Kidney epithelial cell (primary cell): Measurements from ENCODE around the gene VAV2. TPM values are rescaled to one million over a fixed set of nuclear protein-coding genes. Genes with fewer than 3 reads are reported as not detected.

Experiments used
- DNase-seq: peaks from one replicate; pipeline ENCODE4 v3.0.0-alpha.2; 2010; ENCODE audit warnings: low read depth
- H3K27me3 ChIP-seq: 2 replicates; pipeline ENCODE4 v1.6.0; 2011; ENCODE audit warnings: low read length; ENCODE audit not compliant: control insufficient read depth, insufficient read depth
- H3K36me3 ChIP-seq: 2 replicates; pipeline ENCODE4 v1.5.1; 2011; ENCODE audit warnings: low read length; ENCODE audit not compliant: control insufficient read depth, insufficient read depth
- H3K4me3 ChIP-seq: 2 replicates; pipeline ENCODE4 v1.5.1; 2011; ENCODE audit warnings: low read depth, mild to moderate bottlenecking, control low read depth, low read length
- CTCF ChIP-seq: IDR thresholded peaks from 2 replicates; pipeline ENCODE4 v1.5.1; 2011; ENCODE audit warnings: mild to moderate bottlenecking, moderate library complexity, low read length, control low read depth, inconsistent platforms; ENCODE audit not compliant: insufficient read depth, poor library complexity, severe bottlenecking
- total RNA-seq: library from RNA; depleted of rRNA; stranded (reverse); fragments of >200 nt; gene quantifications from 2 replicates; pipeline ENCODE4 v1.2.3, GENCODE V29; 2015

Gene VAV2
- total RNA-seq, 1 donor from 2014 or later: 37.8 TPM

DNA sequence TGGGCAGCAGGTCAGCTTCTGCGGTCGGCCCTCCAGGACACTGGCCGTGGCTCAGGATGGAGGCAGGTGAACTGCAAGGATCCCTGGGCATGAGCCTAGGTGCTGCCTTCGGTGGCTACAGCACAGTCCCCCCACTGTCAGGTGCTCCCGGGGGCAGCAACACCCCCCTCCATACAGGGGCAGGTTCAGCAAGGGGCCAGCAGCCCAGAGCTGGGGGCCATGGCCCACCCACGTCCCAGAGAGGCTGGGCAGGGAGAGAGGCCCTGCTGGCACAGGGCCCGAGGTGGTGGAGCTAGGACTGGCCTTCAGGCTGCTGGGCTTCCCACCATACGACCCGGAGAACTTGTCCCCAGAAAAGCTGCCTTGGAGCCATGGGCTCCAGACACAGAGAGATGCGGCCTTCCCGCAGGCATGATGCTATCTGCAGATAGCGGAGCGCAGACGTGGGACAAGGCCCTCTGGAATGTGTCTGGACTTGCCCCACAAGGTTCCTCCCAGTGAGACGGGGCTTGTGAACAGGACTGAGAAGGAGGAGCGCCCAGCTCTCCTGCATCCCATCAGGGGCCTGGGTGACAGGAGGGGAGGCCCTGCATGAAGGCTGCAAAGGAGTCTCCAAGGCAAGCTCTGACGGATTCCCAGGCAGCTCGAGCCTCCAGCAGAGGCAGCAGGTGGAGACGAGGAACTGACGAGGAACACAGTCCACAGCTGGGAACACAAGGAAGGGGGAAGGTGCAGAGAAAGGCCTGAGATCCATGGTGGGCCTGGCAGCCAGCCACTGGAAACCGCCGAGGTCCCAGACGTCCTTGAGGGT lies 111.1 kb downstream of the VAV2 start:
- H3K27me3 ChIP-seq: no peaks in the 10 kb centered on the region
- H3K36me3 ChIP-seq: no peaks in the 10 kb centered on the region
- no peak overlapping the region for H3K4me3 ChIP-seq
- no peak for TF ChIP-seq CTCF
- DNase-seq: no peak

DNA sequence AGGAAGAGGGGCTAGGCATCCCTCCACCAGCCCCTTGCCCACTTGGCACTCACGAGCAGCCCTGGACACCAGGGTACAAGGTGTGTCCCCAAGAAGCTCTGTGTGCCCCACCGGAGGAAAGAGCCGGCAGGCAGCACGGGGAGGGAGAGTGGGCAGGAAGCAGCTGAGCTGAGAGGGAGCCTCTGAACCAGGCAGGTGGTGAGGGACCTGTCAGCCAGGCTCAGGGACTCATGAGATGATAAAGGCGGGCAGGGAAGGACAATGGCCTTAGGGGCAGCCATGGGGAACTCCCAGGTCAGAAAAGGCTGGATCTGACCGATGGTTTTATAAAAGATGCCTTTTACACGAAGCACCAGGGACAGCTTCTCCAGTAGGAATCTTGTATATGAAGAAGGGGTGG lies 112.0 kb downstream of the VAV2 start:
- H3K4me3 ChIP-seq: no peak overlapping the region
- TF ChIP-seq CTCF: no peak
- no peaks in the 10 kb centered on the region for H3K27me3 ChIP-seq
- no peaks in the 10 kb centered on the region for H3K36me3 ChIP-seq
- DNase-seq: no peak

DNA sequence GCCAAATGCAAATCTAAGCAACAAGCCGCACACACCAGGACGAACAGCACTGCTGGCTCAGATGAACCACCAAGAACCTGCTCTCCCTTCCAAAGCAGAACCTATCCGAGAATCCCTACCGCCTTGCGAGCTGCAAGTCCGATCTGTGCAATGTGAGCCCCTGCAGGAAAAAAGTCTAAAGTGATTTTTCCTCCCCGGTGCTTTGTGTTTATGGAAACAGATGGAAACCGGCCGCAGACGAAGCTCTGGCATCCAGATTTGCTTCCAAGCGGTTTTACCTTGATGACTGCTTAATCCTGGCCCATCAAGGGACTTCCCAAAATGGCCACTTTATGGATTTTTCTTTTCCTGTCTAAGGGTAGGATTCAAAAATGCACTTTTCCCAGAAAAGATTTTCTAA lies 112.5 kb downstream of the VAV2 start:
- Histone ChIP-seq H3K27me3 (no peaks in the 10 kb centered on the region), H3K4me3 (no peak overlapping the region), H3K36me3 (no peaks in the 10 kb centered on the region)
- no peak for DNase-seq
- no peak for TF ChIP-seq CTCF

DNA sequence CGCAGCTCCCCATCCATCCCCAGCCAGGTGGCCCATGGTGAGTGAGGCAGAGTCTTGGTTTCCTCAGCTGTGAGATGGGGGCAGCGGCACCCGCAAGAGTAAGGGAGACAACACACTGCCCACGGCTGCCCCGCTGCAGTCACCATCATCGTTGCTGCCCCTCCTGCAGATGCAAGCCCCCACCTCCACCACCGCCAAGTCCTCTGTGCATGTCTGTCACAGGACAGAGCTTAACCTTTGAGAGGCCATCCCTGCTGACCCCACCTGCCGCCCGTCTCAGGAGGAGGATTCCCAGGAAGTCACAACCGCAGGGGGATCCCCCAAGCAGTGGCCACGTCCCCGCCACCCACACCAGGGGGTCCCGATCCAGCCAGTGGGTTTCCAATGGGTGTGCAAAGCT lies 113.7 kb downstream of the VAV2 start:
- no peak for TF ChIP-seq CTCF
- Histone ChIP-seq H3K27me3 (no peaks in the 10 kb centered on the region), H3K36me3 (no peaks in the 10 kb centered on the region), H3K4me3 (no peak overlapping the region)
- no peak for DNase-seq

DNA sequence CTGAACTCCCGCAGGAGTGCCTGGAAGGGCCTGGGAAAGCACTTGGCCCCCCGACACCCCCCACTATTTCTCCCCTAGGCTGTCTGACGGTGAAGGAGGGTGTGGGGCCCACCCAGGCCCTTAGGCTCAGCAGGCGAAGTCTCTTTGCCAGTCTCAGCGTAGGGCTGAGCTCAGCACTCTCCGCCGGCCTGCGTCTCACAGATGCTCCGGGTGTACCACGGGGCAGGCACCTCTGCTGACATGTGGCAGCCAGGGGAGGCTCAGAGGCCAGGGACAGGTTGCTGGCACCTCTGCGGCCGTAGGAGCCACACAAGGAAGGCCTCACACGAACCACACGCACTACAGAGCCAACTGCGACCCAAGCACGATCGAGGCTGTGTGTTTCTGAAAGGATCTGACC lies 114.2 kb downstream of the VAV2 start:
- TF ChIP-seq CTCF: no peak
- Histone ChIP-seq H3K27me3 (no peaks in the 10 kb centered on the region), H3K36me3 (no peaks in the 10 kb centered on the region), H3K4me3 (no peak overlapping the region)
- DNase-seq: no peak

DNA sequence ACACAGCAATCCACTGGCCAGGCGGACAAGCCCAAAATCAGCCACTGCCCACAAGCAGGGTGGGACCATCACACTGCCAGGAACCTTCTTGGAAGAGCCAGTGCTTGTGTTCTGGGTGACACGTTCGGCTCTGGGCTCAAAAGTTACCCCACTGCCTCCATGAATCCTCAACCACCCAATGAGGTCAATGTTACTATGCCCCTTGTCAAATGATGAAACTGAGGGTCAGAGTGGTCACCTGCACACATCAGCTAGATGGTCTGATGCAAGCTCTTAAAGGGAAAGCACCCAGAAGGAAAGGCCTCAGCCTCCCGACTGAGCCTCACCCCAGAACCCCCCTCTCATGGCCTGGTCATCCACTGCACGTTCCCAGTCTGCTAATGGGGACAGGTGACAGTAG lies 114.8 kb downstream of the VAV2 start:
- no peak overlapping the region for H3K4me3 ChIP-seq
- no peaks in the 10 kb centered on the region for H3K27me3 ChIP-seq
- no peaks in the 10 kb centered on the region for H3K36me3 ChIP-seq
- TF ChIP-seq CTCF: no peak
- DNase-seq: no peak
